HepG2 (cell line): Measurements from ENCODE around the gene SCAMP3. TPM values are rescaled to one million over a fixed set of nuclear protein-coding genes. Genes with fewer than 3 reads are reported as not detected.

ENCODE experiments used
- ATF7-NPFF ChIP-seq: sonication (generic); formaldehyde crosslinking; IDR thresholded peaks from 2 replicates; pipeline ENCODE4 v1.8.1; 2023; ENCODE audit warnings: mild to moderate bottlenecking, low read depth, missing genetic modification reagents, moderate library complexity
- FOXP4 ChIP-seq: sonication (generic); formaldehyde crosslinking; IDR thresholded peaks from 2 replicates; pipeline ENCODE4 v1.4.0; 2020; ENCODE audit warnings: missing genetic modification reagents
- KLF9 ChIP-seq: IDR thresholded peaks from 2 replicates; pipeline ENCODE4 v1.6.1; 2016; ENCODE audit warnings: low read depth
- LCORL ChIP-seq, 2 experiments: fragments of 450-650 bp in 1 of 2; sonication (generic) in 1 of 2; formaldehyde crosslinking in 1 of 2; IDR thresholded peaks; 2 replicates each; pipeline versions ENCODE4 v1.5.0 to v1.6.1; 2017 to 2020; ENCODE audit warnings: antibody characterized with exemption in 1 of 2, missing genetic modification reagents in 1 of 2
- ZBTB21 ChIP-seq: sonication (generic); formaldehyde crosslinking; IDR thresholded peaks from 2 replicates; pipeline ENCODE4 v1.4.0; 2020; ENCODE audit warnings: missing genetic modification reagents
- ZBTB4 ChIP-seq: sonication (generic); formaldehyde crosslinking; IDR thresholded peaks from 2 replicates; pipeline ENCODE4 v1.4.0; 2020; ENCODE audit warnings: missing genetic modification reagents, mild to moderate bottlenecking, borderline replicate concordance
- ZNF296 ChIP-seq: sonication (generic); formaldehyde crosslinking; conservative IDR thresholded peaks from 2 replicates; pipeline ENCODE4 v1.5.0; 2020; ENCODE audit warnings: mild to moderate bottlenecking, missing genetic modification reagents
- ZNF414 ChIP-seq: sonication (generic); formaldehyde crosslinking; IDR thresholded peaks from 2 replicates; pipeline ENCODE4 v1.5.0; 2020; ENCODE audit warnings: missing genetic modification reagents
- ZNF619 ChIP-seq: sonication (generic); formaldehyde crosslinking; IDR thresholded peaks from 2 replicates; pipeline ENCODE4 v1.4.0; 2020; ENCODE audit warnings: mild to moderate bottlenecking, missing genetic modification reagents
- ZNF772 ChIP-seq: sonication (generic); formaldehyde crosslinking; IDR thresholded peaks from 2 replicates; pipeline ENCODE4 v1.5.0; 2020; ENCODE audit warnings: mild to moderate bottlenecking, missing genetic modification reagents
- polyA plus RNA-seq, 8 experiments: library from polyadenylated mRNA; depleted of rRNA in 3 of 8; stranded (reverse) in 7 of 8; unstranded in 1 of 8; fragments of >200 nt; fragmentation: Illumina TruSeq in 4 of 8; extraction: Trizol in 4 of 8; gene quantifications; 2 replicates each; pipeline versions ENCODE4 v1.2.1 to v1.2.3, GENCODE V29; 2011 to 2016; ENCODE audit warnings: low read depth in 4 of 8, missing spikeins in 1 of 8, mixed read lengths in 1 of 8; ENCODE audit not compliant: insufficient read depth in 1 of 8
- total RNA-seq, 5 experiments: library from RNA; depleted of rRNA; stranded (reverse); fragments of >200 nt; fragmentation: Illumina TruSeq; extraction: Trizol; gene quantifications; 2 replicates each; pipeline ENCODE4 v1.2.3, GENCODE V29; 2016; ENCODE audit warnings: low read depth in 1 of 5
- TF ChIP-seq, protein P1 (sequence below): sonication (generic); formaldehyde crosslinking; IDR thresholded peaks from 2 replicates; pipeline ENCODE4 v1.4.0; 2020; ENCODE audit warnings: mild to moderate bottlenecking, missing genetic modification reagents, borderline replicate concordance
- TF ChIP-seq, protein P2 (sequence below): IDR thresholded peaks from 2 replicates; pipeline ENCODE4 v1.6.1; 2012; ENCODE audit warnings: inconsistent platforms

Gene SCAMP3
- total and polyA plus RNA-seq, 2 of the 13 experiments (the other 11 are each of a cell fraction or from before 2014, with no cell fraction given): 46.8 to 83.3 TPM

DNA sequence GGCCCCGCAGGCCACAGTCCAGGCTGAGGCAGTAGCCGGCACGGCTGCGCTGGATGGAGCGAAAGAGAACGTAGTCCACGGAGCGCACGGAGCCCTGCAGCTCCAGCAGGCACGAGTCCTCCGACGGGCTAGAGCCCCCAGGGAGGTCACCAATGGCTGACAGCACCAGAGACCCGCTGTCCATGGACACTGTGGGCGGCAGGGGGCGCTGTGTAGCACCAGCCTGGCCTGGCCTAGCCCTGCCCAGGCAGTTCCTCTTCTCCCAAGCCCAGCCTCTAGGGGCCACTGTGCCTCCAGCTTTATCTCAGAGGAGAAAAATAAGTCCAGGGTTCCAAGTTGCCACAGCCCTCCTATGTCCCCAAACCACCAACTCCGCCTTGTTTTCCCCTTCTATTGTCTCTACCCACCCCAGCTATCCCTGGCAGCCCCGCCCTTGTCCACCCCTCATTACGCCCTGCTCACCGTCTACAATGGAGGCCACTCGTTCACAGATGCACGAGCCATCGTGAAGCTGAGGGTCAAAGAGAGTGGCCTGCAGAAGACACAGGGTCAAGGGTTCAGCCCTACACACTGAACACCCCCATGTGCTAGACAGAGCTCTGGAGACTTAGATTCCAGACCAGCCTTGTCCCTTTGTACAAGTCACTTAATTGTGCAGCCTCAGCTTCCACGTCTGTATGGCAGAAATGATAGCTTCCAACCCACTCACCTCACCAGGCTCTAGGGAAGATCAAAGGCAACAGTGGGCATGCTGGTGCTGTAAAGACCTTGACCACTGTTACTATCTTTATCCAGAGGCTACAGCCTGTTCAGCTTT lies 11.3 kb downstream of the SCAMP3 start (continued):
- TF ChIP-seq, protein P1, sequence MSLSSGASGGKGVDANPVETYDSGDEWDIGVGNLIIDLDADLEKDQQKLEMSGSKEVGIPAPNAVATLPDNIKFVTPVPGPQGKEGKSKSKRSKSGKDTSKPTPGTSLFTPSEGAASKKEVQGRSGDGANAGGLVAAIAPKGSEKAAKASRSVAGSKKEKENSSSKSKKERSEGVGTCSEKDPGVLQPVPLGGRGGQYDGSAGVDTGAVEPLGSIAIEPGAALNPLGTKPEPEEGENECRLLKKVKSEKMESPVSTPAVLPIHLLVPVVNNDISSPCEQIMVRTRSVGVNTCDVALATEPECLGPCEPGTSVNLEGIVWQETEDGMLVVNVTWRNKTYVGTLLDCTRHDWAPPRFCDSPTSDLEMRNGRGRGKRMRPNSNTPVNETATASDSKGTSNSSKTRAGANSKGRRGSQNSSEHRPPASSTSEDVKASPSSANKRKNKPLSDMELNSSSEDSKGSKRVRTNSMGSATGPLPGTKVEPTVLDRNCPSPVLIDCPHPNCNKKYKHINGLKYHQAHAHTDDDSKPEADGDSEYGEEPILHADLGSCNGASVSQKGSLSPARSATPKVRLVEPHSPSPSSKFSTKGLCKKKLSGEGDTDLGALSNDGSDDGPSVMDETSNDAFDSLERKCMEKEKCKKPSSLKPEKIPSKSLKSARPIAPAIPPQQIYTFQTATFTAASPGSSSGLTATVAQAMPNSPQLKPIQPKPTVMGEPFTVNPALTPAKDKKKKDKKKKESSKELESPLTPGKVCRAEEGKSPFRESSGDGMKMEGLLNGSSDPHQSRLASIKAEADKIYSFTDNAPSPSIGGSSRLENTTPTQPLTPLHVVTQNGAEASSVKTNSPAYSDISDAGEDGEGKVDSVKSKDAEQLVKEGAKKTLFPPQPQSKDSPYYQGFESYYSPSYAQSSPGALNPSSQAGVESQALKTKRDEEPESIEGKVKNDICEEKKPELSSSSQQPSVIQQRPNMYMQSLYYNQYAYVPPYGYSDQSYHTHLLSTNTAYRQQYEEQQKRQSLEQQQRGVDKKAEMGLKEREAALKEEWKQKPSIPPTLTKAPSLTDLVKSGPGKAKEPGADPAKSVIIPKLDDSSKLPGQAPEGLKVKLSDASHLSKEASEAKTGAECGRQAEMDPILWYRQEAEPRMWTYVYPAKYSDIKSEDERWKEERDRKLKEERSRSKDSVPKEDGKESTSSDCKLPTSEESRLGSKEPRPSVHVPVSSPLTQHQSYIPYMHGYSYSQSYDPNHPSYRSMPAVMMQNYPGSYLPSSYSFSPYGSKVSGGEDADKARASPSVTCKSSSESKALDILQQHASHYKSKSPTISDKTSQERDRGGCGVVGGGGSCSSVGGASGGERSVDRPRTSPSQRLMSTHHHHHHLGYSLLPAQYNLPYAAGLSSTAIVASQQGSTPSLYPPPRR (CRISPR knock-in tag): no peak
- TF ChIP-seq ZBTB4 (0 out of 2 replicates have a peak, but pooled peaks have one; percentile 25), KLF9 (no peak), ZNF772 (0 out of 2 replicates have a peak, but pooled peaks have one; percentile 47), ATF7-NPFF (CRISPR knock-in tag) (no peak), ZNF296 (0 out of 2 replicates have a peak, but pooled peaks have one; percentile 42), ZNF619 (CRISPR knock-in tag) (peak; percentile 81; the same call in 1 of the 2 replicates), ZNF414 (0 out of 2 replicates have a peak, but pooled peaks have one; percentile 66), FOXP4 (CRISPR knock-in tag) (peak; percentile 50), ZBTB21 (CRISPR knock-in tag) (no peak), LCORL (IDR thresholded peaks at IDR 0.05) (no peak), LCORL (CRISPR knock-in tag; IDR thresholded peaks at IDR 0.05) (no peak)
- TF ChIP-seq, protein P2, sequence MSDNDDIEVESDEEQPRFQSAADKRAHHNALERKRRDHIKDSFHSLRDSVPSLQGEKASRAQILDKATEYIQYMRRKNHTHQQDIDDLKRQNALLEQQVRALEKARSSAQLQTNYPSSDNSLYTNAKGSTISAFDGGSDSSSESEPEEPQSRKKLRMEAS: peak; percentile 28; the same call in 1 of the 2 replicates
